Measurements from ENCODE around the gene TYR.
"Not testable (repeated sequence)": the region's sequence is repeated elsewhere in the genome, so short reads cannot be mapped to it uniquely, and the experiment has no call there.

Gene TYR

DNA sequence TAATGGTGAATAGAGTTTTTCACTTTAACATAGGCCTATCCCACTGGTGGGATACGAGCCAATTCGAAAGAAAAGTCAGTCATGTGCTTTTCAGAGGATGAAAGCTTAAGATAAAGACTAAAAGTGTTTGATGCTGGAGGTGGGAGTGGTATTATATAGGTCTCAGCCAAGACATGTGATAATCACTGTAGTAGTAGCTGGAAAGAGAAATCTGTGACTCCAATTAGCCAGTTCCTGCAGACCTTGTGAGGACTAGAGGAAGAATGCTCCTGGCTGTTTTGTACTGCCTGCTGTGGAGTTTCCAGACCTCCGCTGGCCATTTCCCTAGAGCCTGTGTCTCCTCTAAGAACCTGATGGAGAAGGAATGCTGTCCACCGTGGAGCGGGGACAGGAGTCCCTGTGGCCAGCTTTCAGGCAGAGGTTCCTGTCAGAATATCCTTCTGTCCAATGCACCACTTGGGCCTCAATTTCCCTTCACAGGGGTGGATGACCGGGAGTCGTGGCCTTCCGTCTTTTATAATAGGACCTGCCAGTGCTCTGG, at the start of gene TYR:
TYR (plus strand) TSS at position 185 of the 541 bp plus-strand sequence; CDS start at position 264, 79 bp downstream.
- no peak for DNase-seq (ENCODE audit: low read depth)

DNA sequence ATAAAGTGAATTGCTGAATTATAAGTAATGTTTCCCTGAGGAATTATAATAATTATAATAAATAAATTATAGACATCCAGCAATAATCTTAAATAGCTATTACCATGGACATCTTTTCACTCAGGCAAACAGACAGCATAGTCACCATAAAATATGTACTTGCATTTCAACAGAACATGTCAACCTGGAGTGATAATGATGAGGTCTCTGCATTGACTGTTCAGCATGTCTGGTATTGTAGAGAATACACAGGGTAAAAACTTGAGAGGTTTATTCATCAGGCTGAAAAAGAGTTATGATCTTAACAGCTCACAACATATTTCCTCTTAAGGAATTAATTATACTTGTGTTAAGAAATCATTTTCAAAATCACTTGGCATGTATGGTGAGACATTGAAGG, 41.1 kb upstream of the TYR start:
- no peak for DNase-seq (ENCODE audit: low read depth)

DNA sequence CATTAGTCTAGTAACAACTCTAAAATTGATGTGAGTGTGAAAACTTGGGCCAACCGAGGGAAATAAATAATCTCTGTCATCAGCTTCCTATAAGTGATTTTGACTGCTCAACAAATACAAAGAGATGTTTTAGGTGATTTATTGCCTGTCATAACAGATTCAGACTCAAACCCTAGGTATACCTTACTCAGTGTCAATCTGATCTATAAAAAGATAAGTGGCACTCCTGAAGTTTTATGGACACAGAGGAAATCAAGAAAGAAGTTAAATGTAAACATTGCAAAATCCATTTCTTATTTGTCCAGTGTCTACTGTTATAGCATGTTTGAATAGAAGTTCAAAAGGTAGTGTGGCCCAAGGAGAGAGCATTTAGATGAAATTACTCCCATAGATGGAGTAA, 30.4 kb upstream of the TYR start:
- DNase-seq (ENCODE audit: low read depth) = no peak

DNA sequence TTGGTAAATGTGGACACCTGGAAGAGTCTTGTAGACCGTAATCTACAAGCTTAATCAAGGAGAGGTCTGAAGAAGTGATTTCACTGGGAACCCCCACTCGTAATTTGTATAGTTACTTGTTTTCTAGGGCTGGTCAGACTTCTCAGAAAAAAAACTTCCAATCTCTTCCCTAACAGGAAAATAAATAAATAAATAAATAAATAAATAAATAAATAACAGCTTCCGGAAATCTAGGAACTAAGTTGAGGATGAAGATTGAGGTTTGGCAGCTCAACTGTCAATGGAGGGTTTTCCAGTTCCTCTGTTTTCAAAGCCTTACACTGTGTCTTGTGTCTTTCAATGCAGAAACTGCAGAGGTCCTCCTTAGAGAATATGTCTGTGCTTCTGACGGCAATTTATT, 17.7 kb upstream of the TYR start:
- no peak for DNase-seq (ENCODE audit: low read depth)

DNA sequence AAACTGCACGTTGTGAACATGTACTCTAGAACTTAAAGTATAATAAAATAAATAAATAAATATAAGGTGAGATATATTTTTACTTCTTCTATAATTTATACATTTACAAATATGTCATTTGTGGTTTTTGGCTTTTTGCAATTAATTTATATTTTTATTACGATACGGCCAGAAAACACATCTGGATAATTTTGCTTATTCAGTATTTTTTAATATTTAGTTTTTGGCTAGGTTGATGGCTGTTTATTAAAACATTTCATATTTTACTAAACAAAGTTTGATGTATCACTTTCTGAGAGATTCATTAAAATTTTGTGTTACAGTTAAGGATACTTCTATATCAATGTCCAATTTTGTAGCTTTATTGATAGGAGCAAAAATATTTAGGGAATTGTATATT, 15.7 kb upstream of the TYR start:
- no peak for DNase-seq (ENCODE audit: low read depth)

- no peak for DNase-seq (ENCODE audit: low read depth)
Measured at GRCh38 chr11:89163686-89164085, 14.0 kb upstream of the TYR start.

- no peak for DNase-seq (ENCODE audit: low read depth)
Measured at GRCh38 chr11:89168396-89168795, 9.3 kb upstream of the TYR start.

GRCh38 chr11:89175796-89176195, 1.9 kb upstream of the TYR start:
- no peak for DNase-seq (ENCODE audit: low read depth)

DNA sequence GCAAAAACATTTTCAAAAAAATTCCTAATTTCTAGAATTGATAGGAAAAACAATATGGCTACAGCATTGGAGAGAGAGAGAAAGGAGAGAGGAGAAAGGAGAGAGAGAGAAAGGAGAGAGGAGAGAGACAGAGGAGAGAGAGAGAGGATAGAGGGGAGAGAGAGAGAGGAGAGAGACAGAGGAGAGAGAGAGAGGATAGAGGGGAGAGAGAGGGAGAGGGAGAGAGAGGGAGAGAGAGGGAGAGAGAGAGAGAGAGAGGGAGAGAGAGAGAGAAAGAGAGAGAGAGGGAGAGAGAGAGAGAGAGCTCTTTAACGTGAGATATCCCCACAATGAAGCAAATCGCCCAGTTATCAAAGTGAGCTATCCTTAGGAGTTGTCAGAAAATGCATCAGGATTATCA, 737 bp upstream of the TYR start:
- no peak for DNase-seq (ENCODE audit: low read depth)

DNA sequence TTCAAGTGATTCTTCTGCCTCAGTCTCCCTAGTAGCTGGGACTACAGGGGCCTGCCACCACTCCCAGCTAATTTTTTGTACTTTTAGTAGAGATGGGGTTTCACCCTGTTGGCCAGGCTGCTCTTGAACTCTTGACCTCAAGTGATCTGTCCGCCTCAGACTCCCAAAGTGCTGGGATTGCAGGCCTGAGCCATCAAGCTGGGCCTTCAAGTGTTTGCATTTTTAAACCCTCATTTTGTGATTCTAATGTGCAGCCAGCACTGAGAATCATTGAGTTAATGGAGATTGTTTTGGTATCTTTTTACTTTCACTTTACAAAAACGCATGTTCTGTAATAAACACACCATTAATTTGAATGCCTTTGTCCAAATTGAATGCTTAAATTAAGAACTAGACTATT, 3.4 kb downstream of the TYR start:
- no peak for DNase-seq (ENCODE audit: low read depth)

DNA sequence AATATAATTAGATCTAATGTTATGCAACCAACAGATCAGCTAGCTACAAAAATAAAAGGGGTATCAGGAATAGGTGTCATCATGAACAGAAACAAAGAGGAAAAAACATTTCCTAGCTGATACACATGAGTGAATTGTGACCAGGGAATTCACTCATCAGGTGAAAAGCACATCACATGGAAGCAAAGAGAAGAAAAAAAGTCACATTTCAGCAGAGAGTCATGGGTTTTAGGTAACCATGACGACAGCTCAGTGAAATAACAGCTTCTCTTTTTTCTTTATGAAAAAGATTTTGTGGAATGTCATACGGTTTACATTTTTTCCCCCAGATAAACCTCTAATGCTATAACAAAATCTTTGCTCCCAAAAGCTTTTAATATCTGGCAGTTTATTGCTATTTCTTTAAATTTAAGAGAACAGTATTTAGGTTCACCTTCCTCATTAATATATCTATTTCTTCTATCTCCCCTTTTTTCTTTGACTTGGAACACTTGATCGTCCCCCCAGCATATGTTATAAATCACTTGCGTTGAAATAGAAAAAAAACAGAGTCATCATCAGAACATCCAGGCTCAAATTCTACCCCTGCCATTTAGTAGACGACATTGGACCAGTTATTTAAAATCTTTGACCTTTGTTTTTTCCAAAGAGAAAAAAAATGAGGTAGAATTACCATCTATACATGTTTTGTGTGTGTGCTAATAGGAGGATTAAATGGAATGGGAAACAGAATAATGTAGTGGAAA, 5.3 kb downstream of the TYR start:
- DNase-seq (ENCODE audit: low read depth) = no peak

GRCh38 chr11:89184021-89184420, 6.3 kb downstream of the TYR start:
- no peak for DNase-seq (ENCODE audit: low read depth)

GRCh38 chr11:89189776-89190175, 12.1 kb downstream of the TYR start:
- no peak for DNase-seq (ENCODE audit: low read depth)

- DNase-seq (ENCODE audit: low read depth) = no peak
Measured at GRCh38 chr11:89201138-89201537, 23.5 kb downstream of the TYR start.

DNA sequence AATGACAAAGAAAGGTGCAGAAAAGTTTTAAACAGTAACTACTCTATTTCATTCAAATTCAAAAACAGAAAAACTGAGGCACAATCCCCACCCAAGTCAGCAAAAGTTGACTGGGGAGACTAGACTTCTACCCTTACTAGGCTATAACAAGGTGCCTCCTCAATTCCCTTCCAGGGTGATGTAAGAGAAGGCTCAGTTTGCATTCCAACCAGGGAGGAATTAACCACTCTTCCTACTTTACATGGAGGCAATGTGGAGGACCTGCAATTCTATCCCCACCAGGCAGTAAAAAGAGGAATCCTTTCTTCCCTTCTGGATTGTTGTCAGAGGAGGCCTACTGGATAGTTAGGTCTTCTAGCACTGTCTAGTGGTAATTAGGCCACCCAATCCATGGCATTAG, 26.1 kb downstream of the TYR start:
- DNase-seq (ENCODE audit: low read depth) = no peak

DNA sequence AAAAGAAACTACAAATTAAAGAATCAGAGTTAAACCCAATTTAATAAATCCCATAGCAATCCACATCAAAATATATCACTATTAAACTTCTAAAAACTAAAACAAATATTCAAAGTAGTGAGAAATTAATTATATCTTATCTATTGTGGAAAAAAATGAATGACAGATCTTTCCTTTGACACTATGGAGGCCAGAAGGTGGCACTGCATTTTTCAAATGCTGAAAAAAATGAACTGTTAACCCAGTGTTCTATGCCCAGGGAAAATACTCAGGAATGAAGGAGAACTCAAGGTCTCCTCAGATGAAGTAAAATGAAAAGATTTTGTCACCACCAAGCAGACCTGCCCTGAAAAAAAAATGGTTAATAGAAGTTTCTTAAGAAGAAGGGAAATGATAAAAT, 27.7 kb downstream of the TYR start:
- DNase-seq (ENCODE audit: low read depth) = no peak

- no peak for DNase-seq (ENCODE audit: low read depth)
Measured at GRCh38 chr11:89220684-89221339, 43.1 kb downstream of the TYR start.

- no peak for DNase-seq (ENCODE audit: low read depth)
Measured at GRCh38 chr11:89235083-89235482, 57.4 kb downstream of the TYR start.

- DNase-seq (ENCODE audit: low read depth) = no peak
Measured at GRCh38 chr11:89235976-89236375, 58.3 kb downstream of the TYR start.

DNA sequence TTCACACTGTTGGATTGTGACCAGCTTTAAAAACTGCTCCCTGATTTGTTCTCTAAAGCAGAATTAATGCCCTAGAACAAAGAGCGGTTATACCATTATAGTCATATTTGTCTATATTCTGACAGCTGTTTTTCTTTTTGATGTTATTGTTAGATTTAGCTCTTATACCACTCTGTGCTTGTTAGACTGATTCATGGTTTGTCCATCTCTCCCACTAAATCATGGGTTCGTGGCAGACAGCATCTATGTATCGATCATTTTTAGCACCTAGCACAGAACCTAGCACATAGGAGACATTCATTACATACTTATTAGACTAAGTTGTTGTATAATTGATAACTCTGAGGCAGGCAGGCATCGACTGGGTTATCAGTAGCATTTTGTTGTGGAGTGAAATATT, 69.3 kb downstream of the TYR start:
- not testable (repeated sequence) for DNase-seq (ENCODE audit: low read depth)

GRCh38 chr11:89249196-89249595, 71.5 kb downstream of the TYR start:
- no peak for DNase-seq (ENCODE audit: low read depth)

GRCh38 chr11:89261483-89261882, 83.8 kb downstream of the TYR start:
- DNase-seq (ENCODE audit: low read depth) = not testable (repeated sequence)

DNA sequence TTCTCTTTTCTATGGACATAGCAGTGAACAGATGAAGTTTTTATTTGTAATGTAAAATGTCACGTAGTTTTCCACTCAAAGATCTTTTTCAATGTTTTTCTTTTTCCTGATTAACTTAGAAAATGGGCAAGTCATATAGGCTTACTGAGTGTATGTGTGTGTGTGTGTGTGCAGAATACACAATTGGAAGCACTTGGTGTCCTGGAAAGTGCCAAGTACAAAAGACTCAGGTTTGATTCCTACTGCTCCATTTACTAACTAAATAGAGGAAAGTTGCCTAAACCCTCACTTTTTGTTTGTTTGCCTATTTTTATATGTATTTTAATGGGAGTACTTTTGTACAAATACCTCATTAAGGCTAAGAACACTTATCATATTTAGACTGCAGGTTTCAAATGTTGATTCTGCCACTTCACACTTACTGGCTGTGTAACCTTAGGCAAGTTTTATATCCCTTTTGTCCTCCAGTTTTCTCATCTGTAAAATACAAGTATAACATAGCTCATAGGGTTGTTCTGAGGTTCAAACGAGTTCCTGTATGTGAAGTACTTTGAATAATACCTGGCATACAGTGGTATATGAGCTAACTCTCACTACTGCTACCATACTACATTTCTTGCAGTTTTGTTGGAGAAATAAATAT, 90.1 kb downstream of the TYR start:
- no peak for DNase-seq (ENCODE audit: low read depth)
